GM21786 (cell line): Measurements from ENCODE around the gene INHBA.

ENCODE experiments used
- ATAC-seq: cut with Tn5 transposase; IDR thresholded peaks from one replicate; pipeline ENCODE4 v1.9.1; 2021; ENCODE audit not compliant: unreplicated experiment

The INHBA gene

DNA sequence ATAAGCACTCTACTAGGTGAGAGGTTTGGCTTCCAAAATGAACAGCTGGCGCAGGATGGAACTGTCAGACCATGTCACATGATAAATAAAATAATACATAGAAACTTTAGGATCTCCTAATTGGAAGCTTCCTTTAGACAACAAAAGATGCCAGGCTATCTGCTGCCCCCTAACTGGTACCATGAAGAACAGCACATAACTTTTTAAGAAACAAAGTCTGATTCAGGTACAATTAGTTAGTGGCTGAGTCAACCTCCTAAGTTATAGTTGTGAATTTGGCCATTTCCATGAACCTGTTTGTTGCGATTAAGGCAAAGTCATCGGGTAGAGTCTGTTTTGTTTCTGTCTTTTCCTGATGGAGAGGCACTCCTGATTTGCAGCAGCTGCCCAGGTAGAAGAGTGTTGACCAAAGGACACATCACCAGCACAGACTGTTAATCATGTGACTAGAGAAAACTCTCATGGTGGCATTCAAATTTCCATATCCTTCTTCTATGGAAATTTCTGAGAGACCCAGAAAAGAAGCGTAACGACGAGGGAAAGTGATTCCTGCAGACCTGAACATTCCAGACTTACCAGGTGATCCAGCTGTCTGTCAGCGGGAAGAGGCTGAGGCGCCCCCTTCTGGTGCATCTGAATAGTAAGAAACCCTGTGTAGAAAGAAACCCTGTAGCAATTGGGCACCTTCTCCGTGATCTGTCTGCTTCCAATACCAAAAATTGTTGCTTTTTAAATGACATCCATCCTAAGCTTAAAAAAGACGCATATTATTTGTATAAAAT is 8.6 kb upstream of the INHBA start:
- ATAC-seq, result no peak

DNA sequence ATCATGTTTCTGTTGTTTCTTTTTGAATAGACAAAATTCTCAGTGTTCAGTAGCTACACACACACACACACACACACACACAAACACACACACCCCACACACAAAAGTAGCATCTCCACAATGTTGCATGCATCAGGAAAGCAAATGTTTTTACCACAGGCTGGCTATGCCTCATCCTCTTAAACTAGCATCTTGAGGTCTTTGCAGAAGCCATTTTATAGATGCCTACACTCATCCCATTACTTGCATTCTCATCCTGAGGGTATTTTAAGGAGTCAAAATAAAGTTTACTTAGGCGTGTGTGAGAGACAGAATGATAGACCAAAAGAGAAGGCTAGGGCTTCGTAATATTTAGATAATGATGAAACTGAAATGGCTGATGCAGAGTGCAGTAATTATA is 7.9 kb upstream of the INHBA start:
- no peak for ATAC-seq

DNA sequence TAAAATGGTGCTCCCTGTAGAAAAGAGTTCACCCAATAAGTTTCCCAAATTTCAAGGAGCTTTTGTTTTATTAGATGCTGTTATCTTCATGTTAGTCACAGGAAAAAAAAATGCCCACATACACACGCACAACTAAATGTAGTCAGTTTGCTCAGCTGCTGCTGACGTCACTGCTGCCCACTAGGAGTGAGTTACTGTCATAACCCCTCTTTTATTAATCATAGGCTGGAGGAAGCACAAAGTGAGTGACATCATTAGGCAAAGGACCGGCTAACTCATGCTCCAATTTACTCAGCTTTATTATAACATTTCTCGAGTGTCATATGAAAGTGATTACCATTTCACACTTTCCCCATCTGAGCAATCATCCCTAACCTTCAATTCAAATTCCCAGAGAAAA is 6.7 kb upstream of the INHBA start:
- ATAC-seq, result no peak

DNA sequence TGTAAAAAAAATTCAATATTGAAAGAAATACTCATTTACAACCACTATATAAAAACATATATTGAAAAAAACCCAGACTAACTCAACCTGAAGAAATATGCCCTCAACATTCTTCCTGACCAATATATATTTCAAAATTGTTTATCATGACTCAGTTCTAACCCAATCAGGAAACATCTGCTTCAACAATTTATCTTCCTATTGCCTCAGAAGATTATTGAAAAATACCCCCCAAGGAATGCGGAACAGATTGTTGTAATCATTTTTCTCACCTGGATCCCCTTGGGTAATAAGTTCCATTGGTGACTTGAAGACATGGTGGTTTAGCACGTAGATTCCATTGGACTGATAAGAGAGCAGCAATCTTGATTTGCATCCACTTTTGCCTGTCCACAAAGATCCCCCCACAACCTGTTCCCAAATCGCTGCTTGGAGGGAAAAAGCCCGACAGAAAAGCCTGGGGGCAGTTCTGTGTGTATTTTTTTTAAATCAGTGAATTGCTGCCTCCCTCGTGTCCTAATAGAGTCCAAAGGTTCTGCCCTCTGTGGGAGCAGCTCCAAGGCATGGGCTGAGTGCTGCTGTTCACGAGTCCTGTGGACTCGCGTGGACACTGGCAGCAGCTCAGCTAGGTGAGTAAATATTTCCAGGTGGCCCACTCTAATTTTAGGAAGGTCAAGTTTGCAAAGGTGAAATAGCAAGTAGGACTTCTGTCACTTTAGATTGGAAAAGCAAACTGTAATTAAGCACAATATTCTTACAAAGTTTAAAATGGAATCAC is 5.9 kb upstream of the INHBA start:
- no peak for ATAC-seq

DNA sequence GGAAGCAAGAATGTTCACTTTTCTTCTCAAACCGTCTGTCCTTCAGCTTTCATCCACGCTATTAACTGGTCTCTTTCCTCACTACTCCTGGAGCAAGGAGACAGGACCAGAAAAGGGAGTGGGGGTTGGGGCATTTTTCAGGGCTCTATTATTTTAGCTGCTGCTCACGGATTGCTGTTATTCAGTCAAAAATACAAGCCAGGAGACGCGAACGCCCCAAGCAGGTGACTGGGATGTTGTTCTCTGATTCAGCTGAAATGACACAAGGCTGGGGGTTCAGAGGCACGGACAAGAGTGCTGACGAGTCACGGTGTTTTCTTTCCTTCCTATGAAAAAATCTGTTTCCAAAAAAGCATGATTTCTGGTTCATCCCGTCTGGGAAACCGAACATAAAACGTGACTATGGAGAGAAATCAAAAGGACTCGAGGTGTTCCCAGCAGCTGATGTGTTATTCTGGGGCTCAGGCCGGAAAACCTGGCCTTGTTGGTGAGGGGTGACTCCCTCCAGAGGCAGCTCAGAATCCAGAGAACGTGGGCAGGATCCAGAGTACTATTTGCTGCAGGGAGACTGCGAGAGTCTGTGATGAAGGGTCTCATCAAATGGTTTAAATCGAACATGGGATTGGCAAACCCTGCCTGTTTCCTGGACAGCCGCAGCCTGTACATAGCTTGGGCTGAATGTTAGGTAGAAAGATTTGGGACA is 3.5 kb upstream of the INHBA start:
- no peak for ATAC-seq

DNA sequence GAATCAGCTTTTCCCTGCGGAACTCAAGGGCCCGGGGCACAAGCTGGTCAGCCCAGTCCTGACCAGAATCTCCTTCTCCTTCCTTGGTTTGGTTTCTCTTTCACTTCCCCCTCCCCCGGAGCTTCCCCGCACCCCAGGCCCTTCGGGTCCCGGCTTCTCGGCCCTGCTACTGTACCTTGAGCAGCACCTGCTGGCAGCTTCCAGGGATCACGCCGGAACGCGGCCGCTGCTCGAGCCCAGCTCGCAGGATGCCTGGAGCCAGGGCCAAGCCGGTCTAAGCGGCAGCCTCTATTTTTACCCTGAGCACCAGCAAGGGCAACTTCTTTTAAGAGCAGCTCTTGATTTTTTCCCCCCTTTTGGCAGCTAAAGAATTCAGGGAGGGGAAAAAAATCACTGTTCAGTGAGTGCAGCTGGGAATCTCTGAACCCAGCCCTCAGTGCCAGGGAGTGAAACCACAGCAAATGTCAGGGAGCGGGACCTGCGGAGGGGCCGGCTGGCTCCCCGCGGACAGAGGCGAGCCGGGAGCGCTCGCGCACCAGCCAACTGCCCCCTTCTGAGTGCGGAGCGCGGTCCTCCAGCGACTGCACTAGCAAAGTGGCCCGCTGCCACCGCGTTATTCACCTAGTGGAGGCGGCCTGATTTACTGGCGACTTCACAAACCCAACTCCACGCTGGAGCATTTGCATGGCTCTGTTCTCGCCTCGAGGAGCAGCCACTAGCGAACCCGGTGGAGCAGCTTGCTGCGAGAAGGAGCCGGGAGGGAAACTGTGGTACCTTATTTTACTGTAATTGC is 2.4 kb upstream of the INHBA start:
- ATAC-seq, result peak; percentile 93

DNA sequence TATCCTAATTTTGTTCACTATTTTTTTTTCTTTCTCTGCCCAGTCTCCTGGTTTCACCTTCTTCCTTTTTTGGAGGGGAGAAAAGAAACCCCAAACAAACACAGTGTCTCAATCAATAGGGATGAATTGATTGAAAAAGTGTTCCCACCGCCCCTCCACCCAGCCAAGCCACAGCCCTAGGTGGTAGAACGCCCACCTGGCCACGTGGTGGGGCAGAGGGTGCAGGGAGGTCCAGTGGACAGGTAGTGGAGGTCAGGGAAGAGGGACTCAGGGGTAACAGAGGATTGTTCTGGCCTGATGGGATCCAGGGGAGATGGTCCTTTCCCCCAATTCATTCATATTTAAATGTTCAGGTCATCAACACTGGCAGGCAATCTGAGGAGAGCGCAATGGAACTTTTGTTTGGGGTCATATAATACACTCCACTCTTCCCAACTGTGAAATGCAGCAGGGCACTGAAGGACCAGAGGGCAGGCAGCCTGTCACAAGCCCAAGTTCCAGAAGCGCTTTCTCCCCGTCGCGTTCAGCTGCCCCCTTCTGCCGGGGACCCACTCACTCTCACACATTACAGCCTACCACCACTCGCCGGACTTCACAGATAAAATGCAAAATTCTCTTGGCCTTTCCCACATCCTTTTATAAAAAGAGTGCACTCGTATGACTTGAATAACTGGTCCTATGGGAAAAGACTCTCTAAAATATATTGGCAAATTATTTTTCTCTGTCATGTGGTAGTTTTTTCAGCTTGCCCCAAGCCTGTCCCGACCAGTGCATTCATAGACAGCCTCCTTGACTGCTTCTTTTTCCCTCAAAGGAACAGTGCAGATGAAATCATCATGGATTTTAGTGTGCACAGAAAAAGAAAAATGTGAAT is 1.6 kb downstream of the INHBA start:
- no peak for ATAC-seq

DNA sequence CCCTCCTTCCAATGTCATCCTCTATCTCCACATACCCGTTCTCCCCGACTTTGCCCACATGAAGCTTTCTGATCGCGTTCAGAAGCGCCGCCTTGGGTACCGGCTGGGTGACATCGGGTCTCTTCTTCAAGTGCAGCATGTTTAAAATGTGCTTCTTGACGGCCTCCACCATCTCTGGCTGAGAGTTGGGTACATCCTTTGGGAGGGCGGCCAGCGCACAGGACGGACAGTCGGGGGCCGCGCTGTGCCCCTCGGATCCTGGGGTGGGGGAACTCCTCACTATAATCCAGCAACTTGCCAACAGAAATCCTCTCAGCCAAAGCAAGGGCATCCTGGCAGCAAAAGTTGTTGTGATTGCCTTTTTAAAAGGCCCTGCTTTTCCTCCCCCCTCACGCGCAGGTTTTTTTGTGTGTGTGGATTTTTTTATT is 2.8 kb downstream of the INHBA start:
- no peak for ATAC-seq

DNA sequence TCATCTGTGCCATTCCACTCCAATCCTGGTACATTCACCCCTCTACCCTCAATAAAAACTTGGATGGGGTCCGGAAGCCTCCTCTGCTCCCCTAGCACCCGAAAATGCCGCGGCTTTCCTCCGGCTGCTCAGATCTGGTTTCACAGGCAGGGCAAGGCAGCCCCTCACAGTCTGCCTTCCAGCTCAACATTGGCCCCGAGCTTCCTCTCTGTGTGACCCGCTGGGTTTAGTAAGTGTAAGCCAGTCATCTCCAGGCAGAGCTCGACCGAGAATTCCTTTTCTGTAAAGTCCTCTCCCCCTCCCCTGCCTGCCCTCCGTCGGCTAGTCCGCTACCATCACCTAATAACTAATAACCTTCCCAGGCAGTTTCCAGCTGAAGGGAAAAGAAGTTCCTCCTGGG is 3.4 kb downstream of the INHBA start:
- ATAC-seq, result no peak

DNA sequence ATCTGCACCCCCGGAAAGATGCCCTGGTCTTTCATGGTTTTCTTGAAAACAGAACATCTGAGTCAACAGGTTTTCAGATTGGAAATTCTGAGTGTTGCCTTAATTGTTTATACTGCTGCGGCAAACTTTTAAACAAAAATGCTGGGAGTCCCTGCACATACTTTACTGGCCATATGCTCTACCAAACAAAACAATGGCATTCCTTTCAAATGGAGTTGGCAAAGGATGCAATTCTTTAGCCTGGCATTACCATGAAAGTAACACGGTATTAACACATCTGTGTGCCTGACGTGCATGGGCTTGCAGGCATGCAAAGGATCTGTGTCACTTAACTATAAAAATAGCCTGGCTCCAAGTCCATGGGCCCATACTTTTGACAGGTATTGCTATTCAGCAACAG is 4.2 kb downstream of the INHBA start:
- no peak for ATAC-seq

DNA sequence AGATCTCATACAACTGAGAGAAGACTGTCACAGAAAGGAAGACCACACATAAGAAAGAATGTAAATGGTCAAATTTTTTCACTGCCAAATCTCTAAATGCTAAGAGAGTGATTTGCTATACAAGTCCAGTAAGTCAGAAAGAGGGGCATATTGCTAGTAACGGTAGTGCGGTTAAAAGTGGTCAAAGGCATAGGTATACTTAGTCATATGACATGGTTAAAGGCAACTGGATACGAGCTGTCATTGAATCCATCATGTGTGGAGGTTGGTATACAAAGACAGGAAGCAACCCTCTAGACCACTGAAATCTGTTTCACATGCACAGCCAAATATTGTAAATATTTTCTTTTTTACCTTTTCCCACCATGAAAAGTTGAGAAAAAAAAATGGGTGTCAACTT is 4.8 kb downstream of the INHBA start:
- no peak for ATAC-seq

DNA sequence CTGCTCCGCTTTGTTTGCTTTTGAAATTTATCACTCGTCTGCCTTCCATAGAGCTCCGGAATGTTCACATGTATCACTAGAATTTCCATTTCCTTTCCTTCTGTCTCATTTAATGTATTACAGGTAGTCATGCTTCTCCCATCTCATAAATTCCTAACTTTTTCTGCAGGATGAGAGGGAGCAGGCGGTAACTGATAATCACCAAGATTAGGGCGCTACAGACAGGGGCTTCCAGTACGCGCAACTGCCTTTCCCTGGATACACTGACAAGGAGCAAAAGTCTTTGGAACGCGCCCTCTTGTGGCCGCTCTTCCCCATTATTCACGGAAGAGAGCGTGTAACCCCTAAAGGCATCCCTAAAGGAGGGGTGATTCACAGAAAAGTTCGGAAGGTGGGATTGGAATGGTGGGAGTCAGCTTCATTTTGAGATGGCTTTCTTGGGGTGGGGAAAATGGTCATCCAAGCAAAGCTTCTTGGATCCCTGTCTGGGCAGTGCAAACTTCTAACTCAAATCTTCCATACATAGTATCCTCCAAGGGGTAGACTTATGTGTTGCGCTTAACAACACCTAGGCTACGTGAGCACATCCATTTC is 6.5 kb downstream of the INHBA start:
- no peak for ATAC-seq

DNA sequence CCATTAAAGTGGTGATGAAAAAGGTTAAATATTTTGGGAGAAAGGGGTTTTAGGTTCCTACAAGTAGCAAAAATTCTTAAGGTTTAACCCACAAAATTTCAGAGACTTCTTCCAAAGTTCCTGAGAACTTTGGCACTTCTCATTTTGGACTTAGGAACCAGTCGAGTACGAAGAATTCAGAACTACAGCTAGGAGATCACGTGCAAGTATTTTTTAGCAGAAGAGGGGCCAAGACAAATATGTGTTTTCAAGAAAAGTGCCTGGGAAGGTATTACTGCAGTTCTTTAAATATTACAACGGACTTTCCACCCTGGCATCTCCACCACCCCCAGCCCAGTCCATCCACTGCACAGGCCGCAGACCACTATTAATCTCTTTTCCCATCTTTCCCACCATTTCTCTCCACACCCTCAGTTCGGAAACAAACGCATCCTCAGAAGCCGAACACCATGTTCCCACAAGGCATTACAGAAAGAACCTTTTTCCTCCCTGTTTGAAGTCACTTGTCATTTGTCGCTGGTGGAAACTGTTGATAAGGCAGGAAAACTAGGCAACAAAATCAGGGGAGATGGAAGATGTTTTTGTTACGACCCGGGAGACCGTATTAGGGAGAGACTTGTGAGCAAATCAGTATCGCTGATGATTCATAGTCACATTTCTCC is 7.1 kb downstream of the INHBA start:
- ATAC-seq, result no peak

DNA sequence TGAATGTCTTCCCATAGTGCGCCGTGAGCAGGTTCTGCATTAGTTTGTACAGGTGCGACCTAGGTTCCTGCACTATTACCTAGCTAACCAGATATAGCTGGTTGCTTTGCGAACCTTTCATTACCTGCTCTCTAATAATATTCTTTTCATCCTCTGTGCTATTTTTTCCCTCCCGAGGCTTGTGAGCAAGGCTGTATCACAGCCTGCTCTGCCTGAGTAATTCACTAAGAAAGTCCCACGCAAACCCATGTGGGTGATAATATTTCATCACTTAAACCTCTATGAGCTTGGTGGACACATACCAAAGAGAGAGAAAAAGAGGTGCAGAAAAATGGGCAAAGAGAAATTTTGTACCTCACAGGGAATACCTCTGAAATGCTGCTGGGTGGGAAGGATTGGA is 8.4 kb downstream of the INHBA start:
- no peak for ATAC-seq

DNA sequence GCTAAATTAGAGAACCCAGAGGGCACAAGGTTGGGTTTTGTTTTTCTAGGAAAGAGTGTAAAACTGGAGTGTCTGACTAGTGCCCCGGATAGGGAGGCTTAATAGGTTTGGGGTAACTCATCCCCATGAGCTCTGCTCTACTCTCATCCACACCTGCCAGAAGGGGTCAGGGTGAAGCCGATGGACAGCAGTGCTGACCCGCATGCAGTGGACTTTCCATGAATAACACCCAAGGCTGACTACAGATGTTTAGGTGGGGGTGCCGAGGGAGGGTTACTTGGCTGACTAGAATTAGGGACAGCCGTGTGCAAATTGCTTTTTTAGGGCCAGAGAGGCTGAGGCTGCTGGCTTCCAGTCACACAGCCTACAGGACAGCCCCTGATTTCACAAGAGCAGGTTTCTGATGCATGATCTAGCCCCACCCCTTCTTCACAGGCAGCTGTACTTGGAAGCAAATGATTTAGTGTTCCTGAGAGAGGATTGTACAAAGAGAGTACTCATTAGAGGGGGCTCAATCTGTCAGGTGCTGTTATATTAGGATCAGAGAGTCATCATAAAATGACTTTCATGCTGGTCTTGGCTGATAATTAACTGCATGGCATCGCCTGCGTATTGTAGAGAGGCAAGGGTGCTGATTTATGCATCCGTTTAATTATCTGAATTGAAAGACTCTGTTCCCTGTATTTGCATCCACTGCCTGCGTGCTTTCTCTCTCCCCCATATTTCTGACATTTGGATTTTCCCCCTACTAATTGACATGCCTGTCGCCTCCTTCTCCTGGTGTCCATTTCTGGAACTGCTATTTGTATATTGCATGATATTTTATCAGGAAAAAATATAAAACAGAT is 9.5 kb downstream of the INHBA start:
- no peak for ATAC-seq

DNA sequence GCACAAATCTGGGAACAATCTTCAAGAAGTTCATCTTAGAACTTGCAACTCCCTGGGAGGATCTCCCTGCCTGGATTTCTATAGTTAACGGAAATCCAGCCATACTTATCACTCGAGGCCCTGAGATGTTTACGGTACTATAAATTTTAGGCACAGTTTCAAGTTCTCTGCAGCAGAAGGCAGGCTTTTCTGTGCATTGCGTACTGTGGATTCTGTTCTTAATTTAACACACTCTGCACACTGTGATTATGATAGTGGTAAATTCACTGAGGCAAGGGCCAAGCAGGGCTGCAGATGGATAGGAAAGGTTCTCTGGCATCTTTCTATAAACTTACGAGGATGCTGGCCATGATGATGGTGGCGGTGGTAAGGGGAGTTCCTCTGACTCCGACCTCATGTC is 10.6 kb downstream of the INHBA start:
- no peak for ATAC-seq

DNA sequence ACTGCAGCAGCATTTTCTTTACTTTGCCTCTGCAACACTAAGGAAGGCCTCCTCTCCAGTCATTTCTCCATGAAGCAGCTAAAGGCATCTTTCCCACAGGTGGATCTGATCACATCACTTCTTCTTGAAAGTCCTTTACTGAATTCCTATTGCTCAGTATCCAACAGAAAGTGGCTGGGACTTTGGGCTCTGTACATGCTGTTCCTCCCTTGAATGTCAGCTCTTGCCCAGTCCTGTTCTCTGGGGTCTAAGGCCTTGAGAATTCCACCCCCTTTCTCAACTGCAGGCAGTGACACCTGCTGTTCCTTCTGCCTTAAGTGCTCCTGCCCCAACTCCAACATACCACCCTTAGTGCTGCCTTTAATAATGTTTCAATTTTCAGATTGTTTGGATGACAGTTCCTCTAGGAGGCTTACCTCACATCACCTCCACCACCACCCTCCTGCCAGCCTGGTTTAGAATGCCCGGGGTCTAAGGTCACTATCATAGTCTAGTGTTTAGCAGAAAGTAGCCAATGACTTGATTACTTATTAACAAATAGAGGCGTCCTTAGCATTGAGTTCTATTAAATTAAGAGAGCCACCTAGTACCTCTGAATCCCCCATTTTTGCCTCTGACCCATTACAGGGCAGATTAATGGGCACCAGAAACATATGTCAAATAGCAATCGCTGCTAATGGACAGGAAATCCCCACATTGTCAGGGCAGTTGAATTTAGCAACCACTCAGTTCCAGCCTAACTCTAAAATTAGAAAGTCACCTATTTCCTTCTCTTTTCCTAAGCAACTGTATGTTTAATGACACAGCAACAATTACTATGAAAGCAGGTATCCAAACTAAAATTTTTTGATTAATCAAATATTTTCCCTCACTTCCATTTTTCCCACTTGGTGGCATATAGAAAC is 11.4 kb downstream of the INHBA start:
- ATAC-seq, result no peak
